Endothelial cell (in vitro differentiated cells): ENCODE measurements around the gene MYADM. TPM values are rescaled to one million over a fixed set of nuclear protein-coding genes. Genes with fewer than 3 reads are reported as not detected.

Source experiments
- DNase-seq: peaks from one replicate; pipeline ENCODE4 v3.0.0; 2021; ENCODE audit warnings: low spot score
- H3K27ac Mint-ChIP-seq: one replicate; pipeline ENCODE4 v1.8.0; 2021; ENCODE audit warnings: mixed read lengths, inconsistent platforms; ENCODE audit not compliant: unreplicated experiment
- H3K27me3 Mint-ChIP-seq: one replicate; pipeline ENCODE4 v1.8.0; 2021; ENCODE audit warnings: mild to moderate bottlenecking, moderate library complexity, mixed read lengths, inconsistent platforms; ENCODE audit not compliant: unreplicated experiment
- H3K36me3 Mint-ChIP-seq: one replicate; pipeline ENCODE4 v1.8.0; 2021; ENCODE audit warnings: mild to moderate bottlenecking, low read depth, mixed read lengths, inconsistent platforms; ENCODE audit not compliant: unreplicated experiment
- H3K4me1 Mint-ChIP-seq: one replicate; pipeline ENCODE4 v1.8.0; 2021; ENCODE audit warnings: mild to moderate bottlenecking, mixed read lengths, inconsistent platforms; ENCODE audit not compliant: unreplicated experiment
- H3K4me3 Mint-ChIP-seq: one replicate; pipeline ENCODE4 v1.8.0; 2021; ENCODE audit warnings: mild to moderate bottlenecking, mixed read lengths, inconsistent platforms; ENCODE audit not compliant: unreplicated experiment
- H3K9me3 Mint-ChIP-seq: one replicate; pipeline ENCODE4 v1.8.0; 2021; ENCODE audit warnings: mixed read lengths, inconsistent platforms; ENCODE audit not compliant: unreplicated experiment
- total RNA-seq: library from RNA; stranded (reverse); fragmentation: NEBNext Ultra II Directional; extraction: Animal tissue kit (Norgen Biotek cat#: 25700); gene quantifications from one replicate; pipeline ENCODE4 v1.2.1, GENCODE V29; 2021; ENCODE audit not compliant: unreplicated experiment
- TF ChIP-seq, protein P1 (sequence below): fragments of 200-600 bp; sonication (generic); IDR thresholded peaks from one replicate; pipeline ENCODE4 v1.5.0; 2021; ENCODE audit warnings: antibody characterized with exemption; ENCODE audit not compliant: unreplicated experiment

The MYADM gene
- total RNA-seq, 1 donor from 2014 or later, result 123 TPM

GRCh38 chr19:53907690-53908089 lies 40.0 kb downstream of the MYADM start:
- TF ChIP-seq, protein P1, sequence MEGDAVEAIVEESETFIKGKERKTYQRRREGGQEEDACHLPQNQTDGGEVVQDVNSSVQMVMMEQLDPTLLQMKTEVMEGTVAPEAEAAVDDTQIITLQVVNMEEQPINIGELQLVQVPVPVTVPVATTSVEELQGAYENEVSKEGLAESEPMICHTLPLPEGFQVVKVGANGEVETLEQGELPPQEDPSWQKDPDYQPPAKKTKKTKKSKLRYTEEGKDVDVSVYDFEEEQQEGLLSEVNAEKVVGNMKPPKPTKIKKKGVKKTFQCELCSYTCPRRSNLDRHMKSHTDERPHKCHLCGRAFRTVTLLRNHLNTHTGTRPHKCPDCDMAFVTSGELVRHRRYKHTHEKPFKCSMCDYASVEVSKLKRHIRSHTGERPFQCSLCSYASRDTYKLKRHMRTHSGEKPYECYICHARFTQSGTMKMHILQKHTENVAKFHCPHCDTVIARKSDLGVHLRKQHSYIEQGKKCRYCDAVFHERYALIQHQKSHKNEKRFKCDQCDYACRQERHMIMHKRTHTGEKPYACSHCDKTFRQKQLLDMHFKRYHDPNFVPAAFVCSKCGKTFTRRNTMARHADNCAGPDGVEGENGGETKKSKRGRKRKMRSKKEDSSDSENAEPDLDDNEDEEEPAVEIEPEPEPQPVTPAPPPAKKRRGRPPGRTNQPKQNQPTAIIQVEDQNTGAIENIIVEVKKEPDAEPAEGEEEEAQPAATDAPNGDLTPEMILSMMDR, result no peak
- Mint-ChIP-seq H3K4me1 (peaks cover 27% of the 10 kb centered on the region), H3K27me3 (peaks cover 42% of the 10 kb centered on the region), H3K36me3 (peaks cover 8% of the 10 kb centered on the region), H3K9me3 (peaks cover 4% of the 10 kb centered on the region), H3K4me3 (peak overlapping the region; percentile 85), H3K27ac (no peak overlapping the region)
- no peak for DNase-seq

- TF ChIP-seq, protein P1, result no peak
- H3K4me3 Mint-ChIP-seq, result peak overlapping the region; percentile 88
- H3K36me3 Mint-ChIP-seq, result peaks cover 8% of the 10 kb centered on the region
- DNase-seq, result peak; percentile 62
- peaks cover 27% of the 10 kb centered on the region for H3K4me1 Mint-ChIP-seq
- H3K9me3 Mint-ChIP-seq, result peaks cover 4% of the 10 kb centered on the region
- peaks cover 42% of the 10 kb centered on the region for H3K27me3 Mint-ChIP-seq
- H3K27ac Mint-ChIP-seq, result no peak overlapping the region
Observed at GRCh38 chr19:53908106-53908934, 40.6 kb downstream of the MYADM start.

- peaks cover 42% of the 10 kb centered on the region for H3K27me3 Mint-ChIP-seq
- H3K4me3 Mint-ChIP-seq, result peak within 1 kb of the TSS; percentile 88
- H3K9me3 Mint-ChIP-seq, result peaks cover 4% of the 10 kb centered on the region
- H3K36me3 Mint-ChIP-seq, result peaks cover 8% of the 10 kb centered on the region
- no peak for DNase-seq
- TF ChIP-seq, protein P1, result no peak
- H3K27ac Mint-ChIP-seq, result peak within 1 kb of the TSS; percentile 26
- peaks cover 27% of the 10 kb centered on the region for H3K4me1 Mint-ChIP-seq
Observed at GRCh38 chr19:53908935-53909415, 41.3 kb downstream of the MYADM start, which contains the start of gene CACNG7. TSS of gene CACNG7 (plus strand) at chr19:53909278. CDS start at chr19:53912832, 3,554 bp downstream.

GRCh38 chr19:53909471-53910169 lies 41.9 kb downstream of the MYADM start:
- Mint-ChIP-seq H3K4me3 (peak overlapping the region; percentile 35), H3K4me1 (peaks cover 27% of the 10 kb centered on the region), H3K27me3 (peaks cover 38% of the 10 kb centered on the region), H3K9me3 (peaks cover 4% of the 10 kb centered on the region), H3K27ac (peak overlapping the region; percentile 26), H3K36me3 (peaks cover 8% of the 10 kb centered on the region)
- DNase-seq, result no peak
- TF ChIP-seq, protein P1, result no peak
